ENCODE measurements around the gene NUAK2. TPM values are rescaled to one million over a fixed set of nuclear protein-coding genes. Genes with fewer than 3 reads are reported as not detected.

The NUAK2 gene
- total RNA-seq, 3 donors from 2014 or later (not counting 1 experiment from before 2014, with no cell fraction given) = 17.3 to 21.7 (median 21.5) TPM

- peaks cover 30% of the 10 kb centered on the region for H3K4me1 ChIP-seq (ENCODE audit: control insufficient read depth, insufficient read depth, low read length)
- intact Hi-C loops (cut with micrococcal nuclease) = no loop called here
- Mint-ChIP-seq H3K9me3 (no peaks in the 10 kb centered on the region), H3K4me3 (no peak overlapping the region), H3K27me3 (ENCODE audit: low read depth in 2 of 2) (peaks cover 36 to 38% of the 10 kb centered on the region in 2 donors), H3K27ac (no peak overlapping the region), H3K4me1 (peaks cover 4 to 17% of the 10 kb centered on the region in 2 donors), H3K36me3 (no peaks in the 10 kb centered on the region)
- H3K4me3 ChIP-seq (ENCODE audit: low read length) = no peak overlapping the region
- peaks cover 21% of the 10 kb centered on the region for H3K27me3 ChIP-seq (ENCODE audit: control insufficient read depth, insufficient read depth, low read length)
- DNase-seq (no peak), ATAC-seq (no peak)
- WGBS (ENCODE audit: insufficient coverage) = 77% methylated on average over 10 of the region's 10 CpGs
- no peak overlapping the region for H3K27ac ChIP-seq (ENCODE audit: low read length)
- TF ChIP-seq, protein P1, sequence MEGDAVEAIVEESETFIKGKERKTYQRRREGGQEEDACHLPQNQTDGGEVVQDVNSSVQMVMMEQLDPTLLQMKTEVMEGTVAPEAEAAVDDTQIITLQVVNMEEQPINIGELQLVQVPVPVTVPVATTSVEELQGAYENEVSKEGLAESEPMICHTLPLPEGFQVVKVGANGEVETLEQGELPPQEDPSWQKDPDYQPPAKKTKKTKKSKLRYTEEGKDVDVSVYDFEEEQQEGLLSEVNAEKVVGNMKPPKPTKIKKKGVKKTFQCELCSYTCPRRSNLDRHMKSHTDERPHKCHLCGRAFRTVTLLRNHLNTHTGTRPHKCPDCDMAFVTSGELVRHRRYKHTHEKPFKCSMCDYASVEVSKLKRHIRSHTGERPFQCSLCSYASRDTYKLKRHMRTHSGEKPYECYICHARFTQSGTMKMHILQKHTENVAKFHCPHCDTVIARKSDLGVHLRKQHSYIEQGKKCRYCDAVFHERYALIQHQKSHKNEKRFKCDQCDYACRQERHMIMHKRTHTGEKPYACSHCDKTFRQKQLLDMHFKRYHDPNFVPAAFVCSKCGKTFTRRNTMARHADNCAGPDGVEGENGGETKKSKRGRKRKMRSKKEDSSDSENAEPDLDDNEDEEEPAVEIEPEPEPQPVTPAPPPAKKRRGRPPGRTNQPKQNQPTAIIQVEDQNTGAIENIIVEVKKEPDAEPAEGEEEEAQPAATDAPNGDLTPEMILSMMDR (IDR thresholded peaks at IDR 0.05) = no peak
- H3K36me3 ChIP-seq (ENCODE audit: control insufficient read depth, insufficient read depth, low read length) = no peaks in the 10 kb centered on the region
- no peaks in the 10 kb centered on the region for H3K9me3 ChIP-seq (ENCODE audit: control insufficient read depth, insufficient read depth, low read length)
Observed at GRCh38 chr1:205346956-205347574, 25.5 kb upstream of the NUAK2 start.

DNA sequence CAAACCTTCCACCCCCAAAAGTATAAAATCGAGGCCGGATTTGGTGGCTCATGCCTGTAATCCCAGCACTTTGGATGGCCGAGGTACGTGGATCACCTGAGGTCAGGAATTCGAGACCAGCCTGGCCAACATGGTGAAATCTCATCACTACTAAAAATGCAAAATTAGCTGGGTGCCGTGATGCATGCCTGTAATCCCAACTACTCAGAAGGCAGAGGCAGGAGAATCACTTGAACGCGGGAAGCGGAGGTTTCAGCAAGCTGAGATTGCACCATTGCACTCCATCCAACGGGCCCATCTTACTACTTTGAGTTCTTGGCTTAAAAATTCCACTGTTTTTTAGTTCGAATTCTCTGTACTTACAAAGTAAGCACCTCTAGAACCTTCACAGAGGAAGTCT, 24.2 kb upstream of the NUAK2 start:
- DNase-seq (no peak), ATAC-seq (no peak)
- 82% methylated on average over 11 of the region's 11 CpGs for WGBS (ENCODE audit: insufficient coverage)
- H3K9me3 ChIP-seq (ENCODE audit: control insufficient read depth, insufficient read depth, low read length) = no peaks in the 10 kb centered on the region
- no peaks in the 10 kb centered on the region for H3K36me3 ChIP-seq (ENCODE audit: control insufficient read depth, insufficient read depth, low read length)
- peaks cover 30% of the 10 kb centered on the region for H3K4me1 ChIP-seq (ENCODE audit: control insufficient read depth, insufficient read depth, low read length)
- Mint-ChIP-seq H3K27ac (no peak overlapping the region), H3K9me3 (no peaks in the 10 kb centered on the region), H3K27me3 (ENCODE audit: low read depth in 2 of 2) (peaks cover 39 to 49% of the 10 kb centered on the region in 2 donors), H3K36me3 (no peaks in the 10 kb centered on the region), H3K4me3 (no peak overlapping the region), H3K4me1 (peaks cover 4 to 17% of the 10 kb centered on the region in 2 donors)
- intact Hi-C loops (cut with micrococcal nuclease) = no loop called here
- TF ChIP-seq, protein P1 (IDR thresholded peaks at IDR 0.05) = no peak
- no peak overlapping the region for H3K4me3 ChIP-seq (ENCODE audit: low read length)
- peaks cover 21% of the 10 kb centered on the region for H3K27me3 ChIP-seq (ENCODE audit: control insufficient read depth, insufficient read depth, low read length)
- H3K27ac ChIP-seq (ENCODE audit: low read length) = no peak overlapping the region

- no peaks in the 10 kb centered on the region for H3K9me3 ChIP-seq (ENCODE audit: control insufficient read depth, insufficient read depth, low read length)
- TF ChIP-seq, protein P1 (IDR thresholded peaks at IDR 0.05) = no peak
- DNase-seq = peak in 1 of 2 donors; percentile 62
- peak overlapping the region; percentile 8 for H3K4me3 ChIP-seq (ENCODE audit: low read length)
- Mint-ChIP-seq H3K27me3 (ENCODE audit: low read depth in 2 of 2) (peaks cover 36 to 49% of the 10 kb centered on the region in 2 donors), H3K36me3 (no peaks in the 10 kb centered on the region), H3K9me3 (no peaks in the 10 kb centered on the region), H3K27ac (no peak overlapping the region), H3K4me1 (peaks cover 4 to 17% of the 10 kb centered on the region in 2 donors), H3K4me3 (peak overlapping the region; percentile 67)
- no peak overlapping the region for H3K27ac ChIP-seq (ENCODE audit: low read length)
- intact Hi-C loops (cut with micrococcal nuclease) = no loop called here
- peak; percentile 63 to 79 (median 75) for ATAC-seq
- no peaks in the 10 kb centered on the region for H3K36me3 ChIP-seq (ENCODE audit: control insufficient read depth, insufficient read depth, low read length)
- 11% methylated on average over 53 of the region's 59 CpGs for WGBS (ENCODE audit: insufficient coverage)
- H3K4me1 ChIP-seq (ENCODE audit: control insufficient read depth, insufficient read depth, low read length) = peaks cover 19% of the 10 kb centered on the region
- H3K27me3 ChIP-seq (ENCODE audit: control insufficient read depth, insufficient read depth, low read length) = peaks cover 21% of the 10 kb centered on the region
Observed at GRCh38 chr1:205344066-205344928, 22.8 kb upstream of the NUAK2 start.

Data from natural killer cell (primary cell).